HEK293 (cell line): ENCODE data around the gene TTC33.

ENCODE experiments used
- YY1 ChIP-seq: fragments of 450-650 bp; formaldehyde crosslinking; IDR thresholded peaks from 2 replicates; pipeline ENCODE4 v1.5.1; 2018; ENCODE audit warnings: missing biosample characterization, missing genetic modification characterization
- ZBTB1 ChIP-seq: fragments of 450-650 bp; formaldehyde crosslinking; IDR thresholded peaks from 2 replicates; pipeline ENCODE4 v1.5.1; 2016; ENCODE audit warnings: missing biosample characterization, missing genetic modification characterization
- ZNF19 ChIP-seq: fragments of 450-650 bp; formaldehyde crosslinking; IDR thresholded peaks from 2 replicates; pipeline ENCODE4; 2016; ENCODE audit warnings: missing biosample characterization, missing genetic modification characterization, low read depth
- ZNF2 ChIP-seq: fragments of 450-650 bp; formaldehyde crosslinking; IDR thresholded peaks from 2 replicates; pipeline ENCODE4 v1.5.1; 2016; ENCODE audit warnings: missing biosample characterization, missing genetic modification characterization
- ZNF23 ChIP-seq: fragments of 450-650 bp; formaldehyde crosslinking; IDR thresholded peaks from 2 replicates; pipeline ENCODE4 v1.5.1; 2016; ENCODE audit warnings: missing biosample characterization, missing genetic modification characterization, borderline replicate concordance
- ZNF621 ChIP-seq: fragments of 450-650 bp; formaldehyde crosslinking; IDR thresholded peaks from 2 replicates; pipeline ENCODE4 v1.5.1; 2017; ENCODE audit warnings: missing biosample characterization, missing genetic modification characterization
- TF ChIP-seq, protein P1 (sequence below): fragments of 450-650 bp; formaldehyde crosslinking; IDR thresholded peaks from 2 replicates; pipeline ENCODE4 v1.5.1; 2016; ENCODE audit warnings: missing biosample characterization, missing genetic modification characterization
- TF ChIP-seq, protein P2 (sequence below): fragments of 450-650 bp; formaldehyde crosslinking; IDR thresholded peaks from 2 replicates; pipeline ENCODE4 v1.5.1; 2016; ENCODE audit warnings: missing biosample characterization, missing genetic modification characterization
- TF ChIP-seq, protein P3 (sequence below): fragments of 450-650 bp; formaldehyde crosslinking; IDR thresholded peaks from 2 replicates; pipeline ENCODE4 v1.5.1; 2016; ENCODE audit warnings: missing biosample characterization, missing genetic modification characterization, borderline replicate concordance

DNA sequence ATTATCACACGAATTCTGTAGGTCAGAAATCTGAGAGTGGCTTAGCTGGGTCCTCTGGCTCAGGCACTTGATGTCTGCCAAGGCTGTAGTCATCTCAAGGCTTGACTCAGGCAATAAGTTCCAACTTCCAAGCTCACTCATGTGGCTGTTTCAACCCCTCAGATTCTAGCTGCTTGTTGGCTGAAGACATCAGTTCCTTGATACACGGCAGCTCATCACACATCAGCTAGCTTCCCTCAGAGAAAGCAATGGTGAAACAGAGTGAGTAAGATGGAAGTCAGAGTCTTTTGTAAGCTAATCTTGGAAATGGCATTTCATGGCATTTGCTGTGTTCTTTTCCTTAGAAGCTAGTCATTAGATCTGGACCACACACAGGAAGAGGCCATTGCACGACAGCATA is 280.2 kb downstream of the TTC33 start:
- TF ChIP-seq, protein P1, sequence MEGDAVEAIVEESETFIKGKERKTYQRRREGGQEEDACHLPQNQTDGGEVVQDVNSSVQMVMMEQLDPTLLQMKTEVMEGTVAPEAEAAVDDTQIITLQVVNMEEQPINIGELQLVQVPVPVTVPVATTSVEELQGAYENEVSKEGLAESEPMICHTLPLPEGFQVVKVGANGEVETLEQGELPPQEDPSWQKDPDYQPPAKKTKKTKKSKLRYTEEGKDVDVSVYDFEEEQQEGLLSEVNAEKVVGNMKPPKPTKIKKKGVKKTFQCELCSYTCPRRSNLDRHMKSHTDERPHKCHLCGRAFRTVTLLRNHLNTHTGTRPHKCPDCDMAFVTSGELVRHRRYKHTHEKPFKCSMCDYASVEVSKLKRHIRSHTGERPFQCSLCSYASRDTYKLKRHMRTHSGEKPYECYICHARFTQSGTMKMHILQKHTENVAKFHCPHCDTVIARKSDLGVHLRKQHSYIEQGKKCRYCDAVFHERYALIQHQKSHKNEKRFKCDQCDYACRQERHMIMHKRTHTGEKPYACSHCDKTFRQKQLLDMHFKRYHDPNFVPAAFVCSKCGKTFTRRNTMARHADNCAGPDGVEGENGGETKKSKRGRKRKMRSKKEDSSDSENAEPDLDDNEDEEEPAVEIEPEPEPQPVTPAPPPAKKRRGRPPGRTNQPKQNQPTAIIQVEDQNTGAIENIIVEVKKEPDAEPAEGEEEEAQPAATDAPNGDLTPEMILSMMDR = no peak
- TF ChIP-seq ZNF2 (no peak), ZNF23 (tag by site-specific recombination) (no peak), ZNF621 (tag by site-specific recombination) (no peak), YY1 (tag by site-specific recombination) (no peak), ZBTB1 (tag by site-specific recombination) (no peak), ZNF19 (tag by site-specific recombination) (no peak)
- TF ChIP-seq, protein P2, sequence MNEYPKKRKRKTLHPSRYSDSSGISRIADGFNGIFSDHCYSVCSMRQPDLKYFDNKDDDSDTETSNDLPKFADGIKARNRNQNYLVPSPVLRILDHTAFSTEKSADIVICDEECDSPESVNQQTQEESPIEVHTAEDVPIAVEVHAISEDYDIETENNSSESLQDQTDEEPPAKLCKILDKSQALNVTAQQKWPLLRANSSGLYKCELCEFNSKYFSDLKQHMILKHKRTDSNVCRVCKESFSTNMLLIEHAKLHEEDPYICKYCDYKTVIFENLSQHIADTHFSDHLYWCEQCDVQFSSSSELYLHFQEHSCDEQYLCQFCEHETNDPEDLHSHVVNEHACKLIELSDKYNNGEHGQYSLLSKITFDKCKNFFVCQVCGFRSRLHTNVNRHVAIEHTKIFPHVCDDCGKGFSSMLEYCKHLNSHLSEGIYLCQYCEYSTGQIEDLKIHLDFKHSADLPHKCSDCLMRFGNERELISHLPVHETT (tag by site-specific recombination) = no peak
- TF ChIP-seq, protein P3, sequence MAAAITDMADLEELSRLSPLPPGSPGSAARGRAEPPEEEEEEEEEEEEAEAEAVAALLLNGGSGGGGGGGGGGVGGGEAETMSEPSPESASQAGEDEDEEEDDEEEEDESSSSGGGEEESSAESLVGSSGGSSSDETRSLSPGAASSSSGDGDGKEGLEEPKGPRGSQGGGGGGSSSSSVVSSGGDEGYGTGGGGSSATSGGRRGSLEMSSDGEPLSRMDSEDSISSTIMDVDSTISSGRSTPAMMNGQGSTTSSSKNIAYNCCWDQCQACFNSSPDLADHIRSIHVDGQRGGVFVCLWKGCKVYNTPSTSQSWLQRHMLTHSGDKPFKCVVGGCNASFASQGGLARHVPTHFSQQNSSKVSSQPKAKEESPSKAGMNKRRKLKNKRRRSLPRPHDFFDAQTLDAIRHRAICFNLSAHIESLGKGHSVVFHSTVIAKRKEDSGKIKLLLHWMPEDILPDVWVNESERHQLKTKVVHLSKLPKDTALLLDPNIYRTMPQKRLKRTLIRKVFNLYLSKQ (tag by site-specific recombination) = no peak
